AG20443 (cell line): ENCODE results near the gene ZNF655.
"Not testable (repeated sequence)": the region's sequence is repeated elsewhere in the genome, so short reads cannot be mapped to it uniquely, and the experiment has no call there.

Source experiments
- DNase-seq: peaks from one replicate; pipeline ENCODE4 v3.0.0; 2012; ENCODE audit warnings: low spot score, mixed read lengths

The ZNF655 gene

DNA sequence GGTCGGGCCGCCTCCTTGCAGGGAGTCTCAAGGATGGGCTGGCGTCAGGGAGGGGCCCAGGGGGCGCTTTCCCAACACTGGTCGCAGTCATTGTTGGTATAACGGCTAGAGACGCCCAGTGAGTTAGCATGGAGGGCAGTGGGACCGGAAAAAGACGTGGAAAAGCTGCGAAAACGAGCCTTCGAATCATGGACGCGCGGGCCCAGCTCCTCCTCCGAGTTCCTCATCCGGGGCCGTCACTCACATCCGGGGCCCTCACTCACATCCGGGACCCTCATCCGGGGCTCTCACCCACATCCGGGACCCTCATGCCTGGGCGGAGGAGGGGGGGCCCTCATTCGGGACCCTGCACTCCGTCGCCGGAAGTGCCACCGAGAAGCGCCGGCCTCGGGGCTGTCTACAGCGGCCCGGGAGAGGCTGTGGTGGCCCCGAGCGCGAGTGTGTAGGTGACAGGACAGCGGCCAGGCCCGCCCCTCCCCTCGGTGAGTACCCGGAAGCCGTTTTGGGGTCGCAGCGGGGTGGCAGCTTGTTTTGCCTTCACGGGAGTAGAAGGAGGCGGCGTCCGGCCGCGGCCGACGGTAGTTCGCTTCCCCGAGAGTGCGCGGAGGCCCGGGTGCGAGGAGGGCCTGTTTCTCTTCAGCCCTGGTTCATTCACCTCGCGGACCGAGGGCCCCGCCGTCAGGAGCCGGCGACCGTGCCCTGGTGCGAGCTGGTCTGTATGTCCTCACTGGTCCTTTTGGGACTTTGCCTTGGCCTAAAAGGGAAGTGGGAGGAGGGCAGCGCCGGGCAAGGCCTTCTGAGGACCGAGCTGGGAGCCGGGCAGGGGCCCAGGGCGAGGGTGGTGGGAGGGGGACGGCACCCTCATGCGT is at the start of gene ZNF655:
ZNF655 (plus strand) TSS at position 337 of the 869 bp plus-strand sequence. CDS start 1,918 bp downstream, outside the sequence.
- DNase-seq = peak; percentile 89

GRCh38 chr7:99514050-99514449 is 44.4 kb upstream of the ZNF655 start:
- peak; percentile 20 for DNase-seq

DNA sequence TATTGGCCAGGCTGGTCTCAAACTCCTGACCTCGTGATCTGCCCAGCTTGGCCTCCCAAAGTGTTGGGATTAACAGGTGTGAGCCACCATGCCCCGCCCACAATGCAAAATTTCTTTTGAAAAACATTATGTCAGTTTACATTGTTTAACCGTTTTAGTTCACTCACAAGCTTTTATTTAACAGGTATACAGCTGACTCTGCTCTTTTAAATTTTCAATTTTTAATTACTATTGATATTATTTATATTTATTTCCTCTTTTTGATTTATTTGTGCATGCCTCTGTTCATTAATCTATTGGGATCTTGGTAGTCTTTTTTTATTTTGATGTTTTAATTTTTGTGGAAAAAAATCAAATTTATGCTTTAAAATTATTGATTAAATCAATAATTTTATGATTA is 37.0 kb upstream of the ZNF655 start:
- no peak for DNase-seq

GRCh38 chr7:99525713-99526440 is 32.6 kb upstream of the ZNF655 start:
- no peak for DNase-seq

- DNase-seq = no peak
These were observed 27.1 kb upstream of the ZNF655 start for GRCh38 chr7:99531354-99531765.

GRCh38 chr7:99535667-99536066 is 22.8 kb upstream of the ZNF655 start:
- DNase-seq = no peak

- no peak for DNase-seq
These were observed 19.1 kb upstream of the ZNF655 start for GRCh38 chr7:99539213-99539811.

DNA sequence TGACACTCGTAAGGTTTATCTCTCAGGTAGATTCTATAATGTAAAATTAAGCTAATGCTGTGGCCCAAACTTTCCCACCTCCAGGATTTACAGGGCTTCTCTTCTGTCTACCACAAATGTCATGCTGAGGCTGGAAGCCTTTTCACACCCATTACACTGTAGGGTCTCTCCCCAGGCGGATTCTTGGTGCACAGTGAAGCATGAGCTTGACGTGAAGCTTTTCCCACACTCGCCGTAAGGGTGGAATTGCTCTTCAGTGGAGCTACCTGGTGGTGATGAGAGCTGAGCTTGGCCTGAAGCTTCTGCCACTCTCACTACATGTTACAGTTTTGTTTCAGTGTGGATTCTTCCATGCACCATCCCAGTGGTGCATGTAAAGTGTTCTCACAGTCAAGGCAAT is 17.9 kb upstream of the ZNF655 start:
- DNase-seq = no peak

DNA sequence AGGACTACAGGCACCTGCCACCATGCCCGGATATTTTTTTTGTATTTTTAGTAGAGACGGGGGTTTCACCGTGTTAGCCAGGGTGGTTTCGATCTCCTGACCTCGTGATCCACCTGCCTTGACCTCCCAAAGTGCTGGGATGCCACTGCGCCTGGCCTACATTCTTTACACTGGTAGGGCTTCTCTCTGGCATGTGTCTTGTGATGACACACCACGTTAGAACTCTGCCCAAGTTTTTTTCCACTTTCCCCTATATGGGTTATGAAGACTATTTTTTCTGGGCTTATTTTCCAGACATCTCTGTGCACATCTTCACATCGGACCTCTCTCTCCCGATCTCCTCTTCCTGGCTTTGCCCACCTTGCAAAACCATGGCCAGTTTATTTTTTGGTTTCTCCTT is 17.2 kb upstream of the ZNF655 start:
- no peak for DNase-seq

DNA sequence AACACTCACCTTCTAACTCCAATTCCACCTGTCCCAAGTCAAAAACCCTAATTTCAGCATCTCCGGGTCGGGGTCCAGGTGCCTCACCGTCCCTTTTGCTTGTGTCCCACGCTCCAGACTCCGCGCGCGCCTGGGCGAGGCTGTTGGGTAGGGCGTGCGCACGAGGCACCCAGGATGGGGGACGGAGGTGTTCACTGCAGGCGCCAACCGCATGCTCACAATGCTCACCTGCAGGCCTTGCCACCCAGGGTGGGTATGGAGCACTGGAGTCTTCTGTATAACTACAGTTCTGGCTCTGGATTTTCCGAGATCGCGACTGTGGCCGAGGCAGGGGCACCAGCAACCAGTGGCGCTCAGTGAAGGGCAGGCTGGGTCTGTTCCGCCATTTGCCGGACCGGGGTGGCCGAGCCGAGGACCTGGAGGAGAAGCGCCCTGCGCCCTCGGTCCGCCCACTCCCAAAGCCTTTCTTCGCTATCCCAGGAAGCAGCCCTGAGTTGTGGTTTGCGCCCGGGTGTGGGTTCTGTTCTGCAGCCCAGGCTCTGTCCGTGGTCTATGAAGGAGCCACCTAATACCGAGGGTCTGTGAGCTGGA is 15.3 kb upstream of the ZNF655 start:
- DNase-seq = no peak

DNA sequence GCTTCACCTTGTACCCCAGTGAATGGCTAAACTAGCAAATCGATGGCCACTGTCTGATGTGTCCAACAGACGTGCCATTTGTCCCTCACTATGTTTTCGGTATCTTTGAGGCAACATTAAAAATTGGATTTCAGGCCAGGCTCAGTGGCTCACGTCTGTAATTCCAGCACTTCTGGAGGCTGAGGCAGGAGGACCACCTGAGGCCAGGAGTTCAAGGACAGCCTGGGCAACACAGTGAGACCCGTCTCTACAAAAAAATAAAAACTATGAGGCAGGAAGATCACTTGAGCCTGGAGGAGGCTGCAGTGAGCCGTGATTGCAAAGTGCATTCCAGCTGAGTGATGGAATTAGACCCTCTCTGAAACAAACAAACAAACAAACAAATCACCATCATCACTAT is 14.5 kb upstream of the ZNF655 start:
- DNase-seq = no peak

GRCh38 chr7:99545308-99545707 is 13.1 kb upstream of the ZNF655 start:
- DNase-seq = not testable (repeated sequence)

DNA sequence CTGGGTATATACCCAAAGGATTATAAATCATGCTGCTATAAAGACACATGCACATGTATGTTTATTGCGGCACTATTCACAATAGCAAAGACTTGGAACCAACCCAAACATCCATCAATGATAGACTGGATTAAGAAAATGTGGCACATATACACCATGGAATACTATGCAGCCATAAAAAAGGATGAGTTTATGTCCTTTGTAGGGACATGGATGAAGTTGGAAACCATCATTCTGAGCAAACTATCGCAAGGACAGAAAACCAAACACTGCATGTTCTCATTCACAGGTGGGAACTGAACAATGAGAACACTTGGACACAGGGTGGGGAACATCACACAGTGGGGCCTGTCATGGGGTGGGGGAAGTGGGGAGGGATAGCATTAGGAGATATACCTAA is 8.9 kb upstream of the ZNF655 start:
- not testable (repeated sequence) for DNase-seq

DNA sequence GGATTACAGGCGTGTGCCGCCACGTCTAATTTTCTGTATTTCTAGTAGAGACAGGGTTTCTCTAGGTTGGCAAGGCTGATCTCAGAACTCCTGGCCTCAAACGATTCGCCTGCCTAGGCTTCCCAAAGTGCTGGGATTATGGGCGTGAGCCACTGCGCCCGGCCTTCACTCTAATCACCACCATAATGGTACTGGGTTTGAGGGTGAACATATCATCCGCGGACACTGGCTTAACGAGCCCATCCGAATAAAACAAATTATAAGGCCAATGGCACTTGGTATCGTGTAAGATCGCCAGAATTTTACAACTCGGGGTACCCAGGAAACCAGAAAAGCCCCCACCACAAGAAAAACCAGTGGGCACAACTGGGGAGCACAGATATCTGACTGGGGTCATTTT is 7.1 kb upstream of the ZNF655 start:
- DNase-seq = peak; percentile 22

- DNase-seq = peak; percentile 97
These were observed 6.5 kb upstream of the ZNF655 start, which contains the start of gene FAM200A for GRCh38 chr7:99551767-99552463. Gene FAM200A (minus strand): TSS chr7:99552114. CDS start chr7:99548407, 3,707 bp downstream.

DNA sequence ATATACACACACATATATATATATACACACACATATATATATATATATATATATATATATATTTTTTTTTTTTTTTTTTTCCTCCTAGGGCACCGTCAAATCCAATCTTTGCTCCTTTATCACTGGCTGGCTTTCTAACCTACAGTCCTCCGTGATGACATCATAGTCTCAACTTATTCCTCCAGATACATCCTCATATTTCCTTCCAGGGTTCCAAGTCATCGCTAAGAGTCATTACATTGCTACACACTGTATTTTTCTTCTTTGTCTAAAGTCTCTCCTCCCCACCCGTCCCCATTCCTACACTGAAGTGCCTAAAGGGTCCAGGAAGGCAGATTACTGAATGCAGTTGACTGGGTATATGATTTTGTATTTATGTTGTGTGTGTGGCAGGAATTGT is 5.4 kb upstream of the ZNF655 start:
- no peak for DNase-seq

DNA sequence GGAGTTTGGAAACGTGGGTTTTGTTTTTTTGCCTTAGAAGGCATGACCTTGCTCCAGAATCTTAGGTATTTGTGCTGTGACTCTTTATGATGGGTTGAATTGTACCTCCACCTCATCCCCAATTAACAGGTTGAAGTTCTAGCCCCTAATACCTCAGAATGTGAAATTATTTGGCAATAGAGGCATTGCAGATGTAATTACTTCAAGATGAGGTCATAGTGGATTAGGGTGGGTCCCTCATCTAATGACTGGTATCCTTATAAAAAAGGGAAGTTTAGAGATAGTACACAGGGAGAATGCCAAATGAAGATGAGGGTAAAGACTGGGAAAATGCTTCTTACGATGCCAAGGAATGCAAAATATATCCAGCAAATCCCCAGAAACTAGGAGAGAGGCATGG is 3.5 kb upstream of the ZNF655 start:
- DNase-seq = no peak

DNA sequence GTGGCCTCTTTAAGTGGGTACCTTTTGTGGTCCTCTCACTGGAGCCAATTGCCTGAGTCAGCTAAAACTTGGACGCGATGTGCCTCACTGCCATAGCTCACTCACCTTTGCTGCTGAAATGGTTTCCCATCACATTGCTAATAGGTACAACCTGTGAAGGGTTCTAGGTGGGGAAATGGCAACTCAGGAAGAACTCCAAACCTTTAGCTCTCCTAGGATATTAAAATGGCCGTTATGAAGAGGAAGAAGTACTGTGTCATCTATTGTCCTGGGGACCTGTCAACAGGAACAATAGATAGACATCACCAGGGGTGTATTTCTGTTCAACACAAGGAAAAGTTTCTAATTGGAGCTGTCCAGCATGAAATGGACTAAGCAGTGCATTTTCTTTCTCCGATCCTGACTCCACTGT is 1.2 kb upstream of the ZNF655 start:
- DNase-seq = no peak

GRCh38 chr7:99557940-99558305 is 519 bp upstream of the ZNF655 start:
- DNase-seq = no peak

DNA sequence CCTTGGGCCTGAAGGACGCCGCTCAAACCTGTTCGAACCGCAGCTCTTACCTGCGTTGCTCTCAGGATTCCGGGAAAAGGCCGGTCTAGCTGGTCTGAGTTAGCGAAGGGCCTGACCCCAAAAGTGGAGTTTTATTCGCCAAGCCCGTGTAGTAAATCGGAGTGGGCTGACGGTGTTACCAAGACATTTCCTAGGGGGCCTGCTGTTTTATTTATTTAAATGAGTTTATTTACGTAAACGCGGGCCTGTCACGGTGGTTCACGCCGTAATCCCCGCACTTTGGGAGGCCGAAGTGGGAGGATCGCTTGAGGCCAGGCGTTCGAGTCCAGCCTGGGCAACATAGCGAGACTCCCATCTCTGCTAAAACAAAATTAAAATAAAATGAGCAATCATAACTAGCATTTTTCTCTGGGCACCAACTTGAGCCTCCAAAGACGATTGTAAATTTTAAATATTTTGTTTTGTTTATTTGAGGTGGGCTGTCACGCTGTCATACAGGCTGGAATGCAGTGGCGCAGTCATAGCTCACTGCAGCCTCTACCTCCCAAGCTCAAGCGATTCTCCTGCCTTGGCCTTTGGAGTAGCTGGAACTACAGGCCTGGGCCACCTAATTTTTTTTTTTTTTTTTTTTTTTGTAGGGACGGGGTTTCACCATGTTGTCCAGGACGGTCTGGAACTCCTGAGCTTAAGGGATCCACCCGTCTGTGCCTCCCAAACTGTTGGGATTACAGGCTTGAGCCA is 903 bp downstream of the ZNF655 start:
- DNase-seq = no peak
